Esophagus (tissue), 2 donors: ENCODE measurements around the gene IRF3. TPM values are rescaled to one million over a fixed set of nuclear protein-coding genes. Genes with fewer than 3 reads are reported as not detected.

ENCODE experiments used
- H3K27ac ChIP-seq, 2 donors: one replicate each; pipeline ENCODE4 v1.5.1; 2013; ENCODE audit warnings: low read depth in 2 of 2, mild to moderate bottlenecking in 2 of 2, inconsistent platforms in 1 of 2, low read length in 1 of 2, moderate library complexity in 1 of 2
- H3K27me3 ChIP-seq, 2 donors: one replicate each; pipeline ENCODE4 v1.6.1; 2013; ENCODE audit warnings: low read length in 2 of 2, control low read depth in 1 of 2, mild to moderate bottlenecking in 1 of 2; ENCODE audit not compliant: insufficient read depth in 2 of 2, control insufficient read depth in 1 of 2
- H3K36me3 ChIP-seq, 2 donors: one replicate each; pipeline ENCODE4 v1.6.1; 2013; ENCODE audit warnings: low read length in 1 of 2; ENCODE audit not compliant: control insufficient read depth in 2 of 2, insufficient read depth in 2 of 2
- H3K4me1 ChIP-seq, 2 donors: one replicate each; pipeline ENCODE4 v1.6.1; 2013; ENCODE audit warnings: low read length in 1 of 2; ENCODE audit not compliant: control insufficient read depth in 2 of 2, insufficient read depth in 2 of 2
- H3K4me3 ChIP-seq, 2 donors: one replicate each; pipeline ENCODE4 v1.5.1; 2013; ENCODE audit warnings: low read length in 2 of 2, mild to moderate bottlenecking in 2 of 2, low read depth in 1 of 2, moderate library complexity in 1 of 2
- H3K9me3 ChIP-seq, 2 donors: one replicate each; pipeline ENCODE4 v1.6.1; 2013; ENCODE audit warnings: mild to moderate bottlenecking in 2 of 2, low read depth in 1 of 2, low read length in 1 of 2, moderate library complexity in 1 of 2; ENCODE audit not compliant: control insufficient read depth in 2 of 2, insufficient read depth in 1 of 2
- WGBS, 2 donors: extraction: QIAGEN DNeasy Blood & Tissue Kit; methylation state at CpG; one replicate each; pipeline ENCODE4 v1.1.7; 2013; 5-methylcytosine and 5-hydroxymethylcytosine counted together
- polyA plus RNA-seq, 2 donors: library from polyadenylated mRNA; stranded (reverse); fragments of 200-250 nt; gene quantifications; one replicate each; pipeline ENCODE4 v1.2.3, GENCODE V29; 2013
- donor health status: healthy with polysubstance abuse.
- donor health status: Bipolar disorder and iron deficiency.

Gene IRF3, protein sequence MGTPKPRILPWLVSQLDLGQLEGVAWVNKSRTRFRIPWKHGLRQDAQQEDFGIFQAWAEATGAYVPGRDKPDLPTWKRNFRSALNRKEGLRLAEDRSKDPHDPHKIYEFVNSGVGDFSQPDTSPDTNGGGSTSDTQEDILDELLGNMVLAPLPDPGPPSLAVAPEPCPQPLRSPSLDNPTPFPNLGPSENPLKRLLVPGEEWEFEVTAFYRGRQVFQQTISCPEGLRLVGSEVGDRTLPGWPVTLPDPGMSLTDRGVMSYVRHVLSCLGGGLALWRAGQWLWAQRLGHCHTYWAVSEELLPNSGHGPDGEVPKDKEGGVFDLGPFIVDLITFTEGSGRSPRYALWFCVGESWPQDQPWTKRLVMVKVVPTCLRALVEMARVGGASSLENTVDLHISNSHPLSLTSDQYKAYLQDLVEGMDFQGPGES
- 10 to 100 TPM; 49.2 to 75.0 TPM for polyA plus RNA-seq

DNA sequence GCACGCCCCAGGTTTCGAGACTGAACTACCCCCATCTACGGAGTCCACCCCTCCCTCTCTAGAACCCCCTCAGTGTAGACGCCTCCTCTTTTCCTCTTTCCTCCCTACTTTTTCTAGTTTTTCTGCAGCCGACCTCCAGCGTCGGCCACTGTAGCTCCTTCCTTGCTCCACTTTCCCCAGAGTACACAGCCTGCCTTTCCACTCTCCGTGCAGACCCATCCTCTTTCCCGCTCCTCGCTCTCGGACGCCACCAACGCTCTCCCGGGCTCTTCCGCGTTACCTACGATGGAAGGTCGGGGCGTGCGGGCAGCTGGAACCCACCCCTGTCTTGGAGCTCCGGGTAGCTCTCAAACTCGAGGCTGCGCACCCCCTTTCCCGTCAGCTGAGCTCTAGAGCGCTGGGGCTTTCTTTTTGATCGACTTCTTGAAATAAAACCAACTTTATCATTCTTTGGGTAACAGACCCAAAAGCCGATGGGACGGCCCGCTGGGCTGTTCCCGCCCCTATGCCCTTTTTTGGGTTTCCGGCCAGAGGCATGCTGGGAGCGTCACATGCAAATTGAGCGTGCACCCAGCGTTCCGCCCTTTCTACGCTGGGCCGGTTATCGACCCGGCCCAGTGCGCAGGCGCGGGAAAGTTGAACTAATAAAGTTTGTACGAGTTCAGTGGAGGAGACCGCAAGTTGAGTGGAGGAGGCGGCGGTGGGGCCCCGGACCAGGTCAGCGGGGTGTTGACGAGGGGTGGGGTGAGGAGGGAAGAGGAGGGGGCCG is at the start of gene IRF3, which contains the start of gene BCL2L12:
Gene IRF3 (minus strand): TSS at position 507 of the 769 bp plus-strand sequence. CDS start 1,019 bp downstream, outside the sequence.
Gene BCL2L12 (plus strand): TSS at position 583 of the 769 bp plus-strand sequence. CDS start 760 bp downstream, outside the sequence.
- Histone ChIP-seq H3K4me3 (peak within 1 kb of the TSS; percentile 70 to 78), H3K36me3 (peaks cover 9 to 20% of the 10 kb centered on the region in 2 donors), H3K27me3 (no peaks in the 10 kb centered on the region), H3K4me1 (peaks cover 0 to 7% of the 10 kb centered on the region in 2 donors), H3K27ac (peak within 1 kb of the TSS; percentile 93 to 95), H3K9me3 (no peaks in the 10 kb centered on the region)
- WGBS, 2 donors: 0 to 1% methylated on average over 50 of the region's 50 CpGs

DNA sequence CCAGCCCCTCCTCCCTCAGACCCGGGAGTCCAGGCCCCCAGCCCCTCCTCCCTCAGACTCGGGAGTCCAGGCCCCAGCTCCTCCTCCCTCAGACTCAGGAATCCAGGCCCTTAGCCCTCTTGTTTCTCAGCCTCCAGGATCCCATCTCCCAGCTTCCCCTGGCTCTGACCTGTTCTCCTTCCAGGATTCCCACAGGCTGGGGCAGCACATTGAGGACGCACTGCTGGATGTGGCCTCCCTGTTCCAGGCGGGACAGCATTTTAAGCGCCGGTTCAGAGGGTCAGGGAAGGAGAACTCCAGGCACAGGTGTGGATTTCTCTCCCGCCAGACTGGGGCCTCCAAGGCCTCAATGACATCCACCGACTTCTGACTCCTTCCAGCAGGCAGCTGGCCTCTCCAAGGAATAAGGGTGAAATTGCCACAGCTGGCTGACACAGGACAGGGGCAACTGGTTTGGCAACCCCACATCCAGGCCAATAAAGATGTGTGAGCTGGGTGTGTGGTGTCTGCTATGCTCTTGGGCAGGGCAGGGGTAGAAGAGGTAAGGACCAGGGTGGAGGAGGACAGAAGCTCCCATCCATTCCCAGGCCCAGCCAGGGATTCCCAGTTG is 47.7 kb upstream of the IRF3 start:
- Histone ChIP-seq H3K36me3 (no peaks in the 10 kb centered on the region), H3K9me3 (peaks cover 0 to 3% of the 10 kb centered on the region in 2 donors), H3K4me1 (peaks cover 2 to 11% of the 10 kb centered on the region in 2 donors), H3K27ac (peak overlapping the region; percentile 78 to 81), H3K27me3 (no peaks in the 10 kb centered on the region), H3K4me3 (peak overlapping the region in 1 of 2 donors; percentile 5)
- WGBS, 2 donors: 65 to 66% methylated on average over 8 of the region's 8 CpGs

DNA sequence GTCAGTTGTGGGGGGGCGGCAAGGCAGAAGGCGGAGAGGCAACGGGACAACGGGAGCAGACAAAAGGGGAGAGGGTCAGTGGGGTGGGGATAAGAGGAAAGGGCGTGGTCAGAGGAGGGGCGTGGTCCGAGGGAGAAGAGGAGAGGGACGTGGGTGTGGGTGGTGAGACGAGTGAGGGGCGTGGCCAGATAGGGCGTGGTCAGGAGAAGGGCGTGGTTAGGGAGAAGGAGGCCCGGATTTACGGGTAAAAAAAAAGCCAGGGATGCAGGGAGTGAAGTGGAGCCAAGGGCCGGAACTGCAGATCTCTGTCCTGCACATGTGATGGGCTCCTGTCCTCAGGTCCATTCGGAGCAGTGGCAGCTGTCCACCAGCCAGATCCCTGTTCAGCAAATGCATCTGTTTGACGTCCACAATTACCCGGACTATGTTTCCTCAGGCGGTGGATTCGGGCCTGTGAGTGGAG is 46.8 kb upstream of the IRF3 start:
- peaks cover 2 to 11% of the 10 kb centered on the region in 2 donors for H3K4me1 ChIP-seq
- H3K4me3 ChIP-seq: no peak overlapping the region
- H3K9me3 ChIP-seq: peaks cover 0 to 3% of the 10 kb centered on the region in 2 donors
- 60% methylated on average over 20 of the region's 20 CpGs for WGBS, 2 donors
- H3K27me3 ChIP-seq: no peaks in the 10 kb centered on the region
- H3K27ac ChIP-seq: no peak overlapping the region
- no peaks in the 10 kb centered on the region for H3K36me3 ChIP-seq

DNA sequence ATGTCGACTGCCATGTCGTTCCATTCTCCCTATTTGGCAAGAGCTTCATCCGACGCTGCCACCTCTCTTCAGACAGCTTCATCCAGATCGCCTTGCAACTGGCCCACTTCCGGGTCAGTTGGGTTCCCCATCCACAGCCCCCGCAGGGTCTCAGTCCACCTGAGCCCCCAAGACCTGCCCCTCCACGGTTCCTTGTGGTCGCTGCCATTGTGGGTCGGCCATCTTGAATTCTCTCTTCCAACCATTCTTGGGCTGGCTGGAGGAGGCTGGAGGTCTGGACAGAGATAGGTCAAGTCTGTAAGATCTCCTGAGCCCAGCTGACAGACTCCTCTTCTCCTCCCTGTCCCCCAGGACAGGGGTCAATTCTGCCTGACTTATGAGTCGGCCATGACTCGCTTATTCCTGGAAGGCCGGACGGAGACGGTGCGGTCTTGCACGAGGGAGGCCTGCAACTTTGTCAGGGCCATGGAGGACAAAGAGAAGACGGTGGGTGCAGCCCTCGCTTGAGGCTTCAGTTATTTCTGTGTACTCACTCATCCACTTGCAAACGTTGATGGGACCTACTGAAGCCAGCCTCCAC is 44.8 kb upstream of the IRF3 start:
- Histone ChIP-seq H3K27me3 (no peaks in the 10 kb centered on the region), H3K27ac (no peak overlapping the region), H3K9me3 (peaks cover 0 to 3% of the 10 kb centered on the region in 2 donors), H3K36me3 (no peaks in the 10 kb centered on the region), H3K4me1 (peaks cover 2 to 11% of the 10 kb centered on the region in 2 donors), H3K4me3 (no peak overlapping the region)
- WGBS, 2 donors: 89 to 91% methylated on average over 20 of the region's 20 CpGs

DNA sequence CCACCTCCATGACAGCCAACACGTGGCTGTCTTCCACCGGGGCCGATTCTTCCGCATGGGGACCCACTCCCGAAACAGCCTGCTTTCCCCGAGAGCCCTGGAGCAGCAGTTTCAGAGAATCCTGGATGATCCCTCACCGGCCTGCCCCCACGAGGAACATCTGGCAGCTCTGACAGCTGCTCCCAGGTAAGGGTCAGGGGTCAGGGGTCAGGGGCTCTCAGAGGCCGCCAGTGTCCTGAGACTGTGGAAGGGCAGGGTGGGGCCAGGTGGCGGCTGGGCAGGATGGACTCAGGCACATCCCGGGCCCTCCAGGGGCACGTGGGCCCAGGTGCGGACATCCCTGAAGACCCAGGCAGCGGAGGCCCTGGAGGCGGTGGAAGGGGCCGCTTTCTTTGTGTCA is 40.3 kb upstream of the IRF3 start:
- no peaks in the 10 kb centered on the region for H3K27me3 ChIP-seq
- WGBS, 2 donors: 89 to 91% methylated on average over 16 of the region's 16 CpGs
- no peaks in the 10 kb centered on the region for H3K36me3 ChIP-seq
- peaks cover 0 to 3% of the 10 kb centered on the region in 2 donors for H3K9me3 ChIP-seq
- peaks cover 0 to 2% of the 10 kb centered on the region in 2 donors for H3K4me1 ChIP-seq
- H3K27ac ChIP-seq: no peak overlapping the region
- no peak overlapping the region for H3K4me3 ChIP-seq

DNA sequence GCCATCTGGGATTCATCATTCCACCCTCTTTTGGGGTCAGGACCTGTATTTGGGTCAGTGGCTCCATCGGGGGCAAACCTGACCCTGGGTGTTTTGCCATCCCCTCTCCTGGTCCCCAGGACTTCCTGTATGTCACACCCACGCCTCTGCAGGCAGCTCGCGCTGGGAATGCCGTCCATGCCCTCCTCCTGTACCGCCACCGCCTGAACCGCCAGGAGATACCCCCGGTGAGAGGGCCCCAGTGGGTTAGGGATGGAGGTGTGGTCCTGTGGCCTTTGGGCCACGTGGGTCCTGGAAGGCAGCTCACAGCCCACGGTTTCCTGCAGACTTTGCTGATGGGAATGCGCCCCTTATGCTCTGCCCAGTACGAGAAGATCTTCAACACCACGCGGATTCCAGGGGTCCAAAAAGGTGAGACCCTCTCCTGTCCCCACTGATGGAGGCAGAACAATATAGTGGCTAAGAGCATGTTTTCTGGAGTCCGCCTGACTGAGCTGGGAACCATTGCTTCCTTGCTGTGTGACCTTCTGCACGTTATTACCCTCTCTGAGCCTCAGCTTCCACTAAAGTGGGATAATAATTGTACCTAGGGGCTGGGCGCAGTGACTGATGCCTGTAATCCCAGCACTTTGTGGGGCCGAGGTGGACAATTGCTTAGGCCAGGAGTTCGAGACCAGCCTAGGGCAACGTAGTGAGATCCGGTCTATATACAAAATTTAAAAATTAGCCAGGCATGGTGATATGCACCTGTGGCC is 39.4 kb upstream of the IRF3 start:
- H3K4me1 ChIP-seq: peaks cover 0 to 2% of the 10 kb centered on the region in 2 donors
- no peak overlapping the region for H3K27ac ChIP-seq
- no peaks in the 10 kb centered on the region for H3K36me3 ChIP-seq
- no peak overlapping the region for H3K4me3 ChIP-seq
- H3K27me3 ChIP-seq: no peaks in the 10 kb centered on the region
- peaks cover 0 to 3% of the 10 kb centered on the region in 2 donors for H3K9me3 ChIP-seq
- WGBS, 2 donors: 88 to 90% methylated on average over 22 of the region's 22 CpGs

DNA sequence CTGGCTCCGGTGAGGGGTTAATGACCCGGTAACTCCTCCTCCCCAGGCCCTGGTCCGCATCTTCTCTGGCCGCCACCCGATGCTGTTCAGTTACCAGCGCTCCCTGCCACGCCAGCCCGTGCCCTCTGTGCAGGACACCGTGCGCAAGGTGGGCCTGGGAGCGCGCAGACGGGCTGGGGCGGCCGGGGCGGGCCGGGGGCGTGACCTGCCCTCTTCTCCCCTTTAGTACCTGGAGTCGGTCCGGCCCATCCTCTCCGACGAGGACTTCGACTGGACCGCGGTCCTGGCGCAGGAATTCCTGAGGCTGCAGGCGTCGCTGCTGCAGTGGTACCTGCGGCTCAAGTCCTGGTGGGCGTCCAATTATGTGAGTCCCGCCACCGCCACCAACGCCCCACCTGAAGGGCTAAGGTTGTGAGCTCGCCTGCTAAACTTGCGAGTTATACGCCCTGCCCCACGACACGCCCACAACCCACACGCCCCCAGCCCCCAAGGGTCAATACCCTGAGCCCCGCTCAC is 35.7 kb upstream of the IRF3 start:
- Histone ChIP-seq H3K9me3 (no peaks in the 10 kb centered on the region), H3K27me3 (no peaks in the 10 kb centered on the region), H3K36me3 (no peaks in the 10 kb centered on the region), H3K27ac (no peak overlapping the region), H3K4me3 (no peak overlapping the region), H3K4me1 (peaks cover 0 to 2% of the 10 kb centered on the region in 2 donors)
- 54 to 55% methylated on average over 38 to 40 of the region's 40 CpGs for WGBS, 2 donors

DNA sequence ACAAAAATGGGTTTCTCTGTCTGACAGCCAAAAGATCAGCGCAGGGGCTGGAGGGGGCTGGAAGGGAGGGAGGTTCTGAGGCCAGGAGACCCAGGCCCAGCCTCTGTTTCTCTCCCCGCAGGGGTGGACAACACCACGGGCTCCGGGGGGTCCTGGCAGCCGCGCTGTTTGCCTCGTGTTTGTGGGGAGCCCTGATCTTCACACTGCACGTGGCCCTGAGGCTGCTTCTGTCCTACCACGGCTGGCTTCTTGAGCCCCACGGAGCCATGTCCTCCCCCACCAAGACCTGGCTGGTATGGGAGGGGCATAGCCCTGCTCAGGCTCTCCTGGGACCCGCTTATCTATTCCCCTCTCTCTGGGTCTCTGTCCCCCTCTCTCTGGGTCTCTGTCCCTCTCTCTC is 34.9 kb upstream of the IRF3 start:
- WGBS, 2 donors: 58 to 70% methylated on average over 11 of the region's 11 CpGs
- Histone ChIP-seq H3K27me3 (no peaks in the 10 kb centered on the region), H3K9me3 (no peaks in the 10 kb centered on the region), H3K27ac (no peak overlapping the region), H3K36me3 (no peaks in the 10 kb centered on the region), H3K4me1 (peaks cover 0 to 2% of the 10 kb centered on the region in 2 donors), H3K4me3 (no peak overlapping the region)
